ENCODE measurements around the gene ITGA4. TPM values are rescaled to one million over a fixed set of nuclear protein-coding genes. Genes with fewer than 3 reads are reported as not detected.

The ITGA4 gene
- total RNA-seq, result 1 to 10 TPM; 2.2 to 8.4 (median 3.5) TPM

DNA sequence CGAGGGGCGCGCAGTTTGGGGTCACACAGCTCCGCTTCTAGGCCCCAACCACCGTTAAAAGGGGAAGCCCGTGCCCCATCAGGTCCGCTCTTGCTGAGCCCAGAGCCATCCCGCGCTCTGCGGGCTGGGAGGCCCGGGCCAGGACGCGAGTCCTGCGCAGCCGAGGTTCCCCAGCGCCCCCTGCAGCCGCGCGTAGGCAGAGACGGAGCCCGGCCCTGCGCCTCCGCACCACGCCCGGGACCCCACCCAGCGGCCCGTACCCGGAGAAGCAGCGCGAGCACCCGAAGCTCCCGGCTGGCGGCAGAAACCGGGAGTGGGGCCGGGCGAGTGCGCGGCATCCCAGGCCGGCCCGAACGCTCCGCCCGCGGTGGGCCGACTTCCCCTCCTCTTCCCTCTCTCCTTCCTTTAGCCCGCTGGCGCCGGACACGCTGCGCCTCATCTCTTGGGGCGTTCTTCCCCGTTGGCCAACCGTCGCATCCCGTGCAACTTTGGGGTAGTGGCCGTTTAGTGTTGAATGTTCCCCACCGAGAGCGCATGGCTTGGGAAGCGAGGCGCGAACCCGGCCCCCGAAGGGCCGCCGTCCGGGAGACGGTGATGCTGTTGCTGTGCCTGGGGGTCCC, at the start of gene ITGA4:
Gene ITGA4, plus strand, starts transcription at position 266 of the 620 bp plus-strand sequence. Its CDS starts 269 bp downstream, at position 535.
- TF ChIP-seq CTCF (IDR thresholded peaks at IDR 0.05) (peak; percentile 46 to 72 (median 52)), EP300 (IDR thresholded peaks at IDR 0.05) (no peak)
- Histone ChIP-seq H3K27ac (replicated peaks in 1 of 4) (peak within 1 kb of the TSS; percentile 34 to 59 (median 56)), H3K36me3 (no peaks in the 10 kb centered on the region), H3K4me1 (peaks cover 16 to 26% (median 22%) of the 10 kb centered on the region in 4 donors), H3K27me3 (peaks cover 0 to 29% (median 0%) of the 10 kb centered on the region in 4 donors), H3K4me3 (peak within 1 kb of the TSS; percentile 57 to 79 (median 60)), H3K9me3 (no peaks in the 10 kb centered on the region)
- DNase-seq (ENCODE audit: extremely low spot score), result no peak
- 0% methylated on average over 5 of the region's 67 CpGs for WGBS
- intact Hi-C loops (cut with DNase I), result no loop called here

DNA sequence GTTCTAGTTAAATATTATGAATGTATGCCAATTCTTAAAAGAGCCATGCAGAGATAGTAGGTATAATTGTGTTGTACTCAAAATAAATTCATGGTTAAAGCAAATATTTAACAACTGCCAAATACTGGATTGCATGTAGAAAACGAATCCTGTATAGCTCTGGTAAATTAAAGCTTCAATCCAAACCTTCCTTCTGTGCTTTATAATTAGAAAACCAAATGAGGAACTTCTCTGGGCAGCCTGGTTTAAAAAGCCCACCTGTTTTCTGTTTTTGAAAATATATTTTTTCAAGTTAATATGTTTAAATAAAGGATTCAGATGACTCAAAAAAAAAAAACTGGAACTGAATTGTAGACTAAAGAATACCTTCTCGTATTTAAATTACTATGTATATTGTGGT, 48.3 kb upstream of the ITGA4 start:
- intact Hi-C loops (cut with DNase I), result no loop called here
- Histone ChIP-seq H3K9me3 (no peaks in the 10 kb centered on the region), H3K27ac (replicated peaks in 1 of 4) (no peak overlapping the region), H3K4me1 (no peaks in the 10 kb centered on the region), H3K4me3 (no peak overlapping the region), H3K27me3 (no peaks in the 10 kb centered on the region), H3K36me3 (no peaks in the 10 kb centered on the region)
- 51% methylated on average over 2 of the region's 2 CpGs for WGBS
- no peak for TF ChIP-seq POLR2AphosphoS5 (IDR thresholded peaks at IDR 0.05)
- no peak for TF ChIP-seq CTCF (IDR thresholded peaks at IDR 0.05)
- TF ChIP-seq EP300 (IDR thresholded peaks at IDR 0.05), result no peak
- no peak for TF ChIP-seq POLR2A (IDR thresholded peaks at IDR 0.05; ENCODE audit: low read depth)
- no peak for DNase-seq (ENCODE audit: extremely low spot score)

GRCh38 chr2:181411105-181411849, 45.9 kb upstream of the ITGA4 start:
- no peak for DNase-seq (ENCODE audit: extremely low spot score)
- H3K9me3 ChIP-seq, result peaks cover 0 to 4% (median 0%) of the 10 kb centered on the region in 4 donors
- TF ChIP-seq CTCF (IDR thresholded peaks at IDR 0.05), result no peak
- TF ChIP-seq EP300 (IDR thresholded peaks at IDR 0.05), result no peak
- no peak for TF ChIP-seq POLR2AphosphoS5 (IDR thresholded peaks at IDR 0.05)
- TF ChIP-seq POLR2A (IDR thresholded peaks at IDR 0.05; ENCODE audit: low read depth), result no peak
- no peaks in the 10 kb centered on the region for H3K4me1 ChIP-seq
- intact Hi-C loops (cut with DNase I), result no loop called here
- H3K4me3 ChIP-seq, result no peak overlapping the region
- no peaks in the 10 kb centered on the region for H3K36me3 ChIP-seq
- H3K27ac ChIP-seq (replicated peaks in 1 of 4), result no peak overlapping the region
- 54% methylated on average over 3 of the region's 5 CpGs for WGBS
- H3K27me3 ChIP-seq, result no peaks in the 10 kb centered on the region

DNA sequence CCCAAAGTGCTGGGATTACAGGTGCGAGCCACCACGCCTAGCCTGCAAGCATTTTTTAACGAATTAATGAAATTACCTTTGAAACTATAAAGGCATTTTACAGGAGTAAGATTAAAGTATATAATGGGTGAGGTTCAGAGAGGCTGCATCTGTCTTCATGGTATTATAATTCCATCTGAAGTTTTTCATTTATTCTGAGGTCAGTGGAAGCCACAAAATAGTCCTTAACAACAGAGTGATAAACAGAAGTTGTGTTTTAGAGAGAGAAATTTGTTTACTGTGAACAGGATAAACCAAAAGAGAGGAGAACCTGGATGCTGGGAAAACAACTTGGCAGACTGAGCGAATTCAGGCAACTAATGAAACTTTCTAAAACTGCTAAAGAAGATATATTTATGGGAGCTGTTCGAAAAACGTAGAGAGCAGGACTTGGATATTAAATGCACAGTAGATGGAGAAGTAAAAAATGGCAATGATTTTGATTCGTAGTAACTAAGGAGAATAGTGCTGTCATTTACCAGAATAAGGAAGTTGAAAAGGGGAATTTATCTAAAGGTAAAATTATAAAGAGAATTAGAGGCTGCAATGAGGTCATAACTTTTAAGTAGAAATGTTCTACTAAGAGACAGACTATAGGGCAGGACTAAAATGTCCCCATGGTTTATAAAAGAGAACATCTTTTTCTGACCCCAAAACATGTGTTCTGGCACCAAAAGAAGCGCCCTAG, 37.9 kb upstream of the ITGA4 start:
- Histone ChIP-seq H3K4me1 (no peaks in the 10 kb centered on the region), H3K27ac (replicated peaks in 1 of 4) (no peak overlapping the region), H3K9me3 (peaks cover 0 to 3% (median 0%) of the 10 kb centered on the region in 4 donors), H3K27me3 (no peaks in the 10 kb centered on the region), H3K36me3 (no peaks in the 10 kb centered on the region), H3K4me3 (no peak overlapping the region)
- WGBS, result 89% methylated on average over 8 of the region's 8 CpGs
- no peak for TF ChIP-seq POLR2AphosphoS5 (IDR thresholded peaks at IDR 0.05)
- TF ChIP-seq EP300 (IDR thresholded peaks at IDR 0.05), result no peak
- no peak for TF ChIP-seq POLR2A (IDR thresholded peaks at IDR 0.05; ENCODE audit: low read depth)
- TF ChIP-seq CTCF (IDR thresholded peaks at IDR 0.05), result no peak
- no peak for DNase-seq (ENCODE audit: extremely low spot score)
- intact Hi-C loops (cut with DNase I), result no loop called here

All from esophagus muscularis mucosa (tissue), 4 donors.